ELF-1 (cell line): ENCODE data around the gene SLC25A24.
A peak's percentile ranks its signal among the peaks of the same experiment; 100 is the strongest.
"Not testable (repeated sequence)": the region's sequence is repeated elsewhere in the genome, so short reads cannot be mapped to it uniquely, and the experiment has no call there.

Experiments
- DNase-seq: peaks from one replicate; pipeline ENCODE4 v3.0.0-alpha.2; 2016; ENCODE audit warnings: low read depth, low spot score

Gene SLC25A24

DNA sequence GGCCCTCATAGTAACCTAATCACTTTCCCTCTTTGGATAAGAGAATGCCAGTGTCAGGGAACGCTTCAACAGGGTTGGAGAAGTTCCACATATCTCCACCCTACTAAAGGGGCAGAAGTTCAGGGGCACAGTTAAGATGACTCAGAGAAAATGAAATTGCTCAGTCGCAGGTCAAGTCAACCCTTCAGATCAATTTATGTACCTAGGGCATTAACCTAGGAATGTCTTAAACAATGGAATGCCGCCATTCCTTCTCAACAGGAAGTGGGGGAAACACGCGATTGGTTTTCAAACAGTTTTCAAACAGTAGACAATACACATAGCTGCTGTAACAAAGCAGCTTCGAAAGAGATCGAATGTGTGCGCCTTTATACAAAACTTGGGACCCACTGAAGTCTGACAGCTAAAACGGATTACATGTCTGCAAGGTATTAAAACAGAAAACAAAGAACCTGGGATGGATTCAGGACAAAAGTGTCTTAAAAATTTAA, 897 bp downstream of the SLC25A24 start:
- peak; percentile 37 for DNase-seq

DNA sequence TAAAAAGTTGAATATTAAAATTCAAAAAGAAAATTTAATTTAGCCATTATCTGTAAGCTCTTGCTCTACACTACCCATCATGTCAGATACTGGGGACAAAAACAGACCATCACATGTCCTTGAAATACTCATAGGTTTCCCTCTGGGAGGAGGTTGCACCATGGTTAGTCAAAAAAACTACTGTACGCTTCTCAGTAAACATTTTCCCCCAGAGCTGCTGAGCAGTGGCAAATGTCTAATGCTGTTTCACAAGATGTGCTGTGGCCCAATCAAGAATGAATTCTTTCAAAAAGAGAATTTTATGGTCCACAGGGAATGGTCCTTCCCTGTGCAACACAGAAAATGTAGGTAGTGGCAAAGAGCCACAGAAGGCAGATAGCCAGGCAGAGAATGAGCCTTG, 6.1 kb downstream of the SLC25A24 start:
- DNase-seq: no peak

DNA sequence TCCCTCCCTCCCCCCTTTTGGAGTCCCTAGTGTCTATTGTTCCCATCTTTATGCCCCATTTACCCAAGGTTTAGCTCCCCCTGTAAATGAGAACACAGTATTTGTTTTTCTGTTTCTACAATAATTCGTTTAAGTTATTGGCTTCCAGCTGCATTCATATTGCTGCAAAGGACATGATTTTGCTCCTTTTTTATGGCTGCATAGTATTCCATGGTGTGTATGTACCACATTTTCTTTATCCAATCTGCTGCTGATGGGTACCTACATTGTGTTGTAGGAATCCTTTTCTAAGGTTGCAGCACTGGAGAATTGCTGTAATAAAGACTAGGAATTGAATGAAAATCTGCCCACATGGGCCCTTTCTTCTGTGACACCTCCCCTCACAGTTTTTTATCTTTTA, 6.8 kb downstream of the SLC25A24 start:
- no peak for DNase-seq

DNA sequence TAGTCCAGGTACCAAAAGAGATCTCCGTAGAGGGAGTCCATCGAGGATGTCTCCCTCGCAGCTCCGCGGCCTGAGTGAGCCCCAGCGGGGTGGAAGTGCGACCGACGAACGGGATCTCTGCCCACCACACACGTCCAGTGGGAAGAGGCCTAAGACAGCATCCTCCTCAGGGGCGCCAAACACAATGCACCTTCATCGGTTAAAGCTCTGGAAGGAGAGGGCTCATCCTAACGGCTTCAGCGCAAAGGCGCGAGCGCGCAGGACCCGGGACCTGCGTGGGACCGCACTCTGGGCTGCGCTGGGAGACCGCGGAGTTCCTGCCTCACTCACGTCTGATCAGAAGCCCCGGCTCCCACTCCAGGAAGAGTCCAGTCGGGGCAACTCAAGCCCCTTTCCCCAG, 7.6 kb downstream of the SLC25A24 start:
- no peak for DNase-seq

DNA sequence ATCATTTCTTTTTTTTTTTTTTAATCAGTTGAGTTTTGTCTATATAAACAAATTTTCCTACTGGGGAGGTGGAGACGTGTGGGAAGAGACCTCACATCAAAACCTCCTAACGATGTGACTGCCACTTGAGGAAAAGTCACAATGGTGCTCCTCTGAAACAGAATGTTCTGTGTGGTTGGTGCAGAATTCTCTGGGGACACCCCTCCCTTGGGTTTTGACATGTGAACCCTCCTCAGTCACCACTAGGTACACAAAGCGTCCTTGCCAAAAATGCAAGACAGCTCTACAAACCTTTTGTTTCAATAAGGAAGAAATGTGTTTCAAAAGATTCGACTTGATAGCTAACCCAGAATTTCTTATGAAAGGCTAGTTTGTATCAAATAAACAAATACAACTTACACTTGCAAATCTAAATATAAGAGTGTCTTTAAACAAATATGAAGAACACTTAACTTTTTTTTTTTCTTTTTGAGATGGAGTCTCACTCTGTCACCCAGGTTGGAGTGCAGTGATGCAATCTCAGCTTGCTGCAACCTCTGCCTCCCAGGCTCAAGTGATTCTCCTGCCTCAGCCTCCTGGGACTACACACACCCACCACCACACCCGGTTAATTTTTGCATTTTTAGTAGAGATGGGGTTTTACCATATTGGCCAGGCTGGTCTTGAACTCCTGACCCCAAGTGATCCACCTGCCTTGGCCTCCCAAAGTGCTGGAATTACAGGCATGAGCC, 9.3 kb downstream of the SLC25A24 start:
- no peak for DNase-seq

DNA sequence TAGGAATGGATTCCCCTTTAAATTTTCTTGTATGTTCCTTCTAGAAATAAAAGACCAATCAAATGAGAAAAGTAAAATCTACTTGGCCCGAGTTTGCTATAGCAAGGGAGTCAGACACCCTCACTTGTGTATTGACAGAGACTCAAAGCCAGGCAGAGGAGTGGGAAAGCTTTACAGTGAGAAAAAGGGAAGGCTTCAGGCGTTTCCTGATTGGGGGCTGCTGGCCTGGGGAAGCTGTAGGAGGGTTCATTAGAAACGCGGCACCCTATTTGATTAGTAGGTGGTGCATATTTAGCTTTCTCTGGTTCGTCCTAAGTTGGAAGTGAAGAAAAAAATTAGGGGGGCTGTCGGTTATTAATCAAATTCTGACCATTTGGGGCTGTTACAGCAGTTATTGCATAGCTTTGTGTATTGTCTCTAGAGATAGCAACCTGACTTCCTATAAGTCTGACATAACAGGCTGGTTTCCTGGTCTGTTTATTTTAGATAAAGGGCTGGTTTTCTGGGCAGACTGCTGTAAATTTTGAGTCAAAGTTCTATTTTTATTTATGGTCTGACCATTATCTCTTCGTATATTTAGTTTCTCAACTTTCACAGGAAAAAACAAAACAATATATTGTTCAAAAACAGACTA, 10.0 kb downstream of the SLC25A24 start:
- peak; percentile 2 for DNase-seq

DNA sequence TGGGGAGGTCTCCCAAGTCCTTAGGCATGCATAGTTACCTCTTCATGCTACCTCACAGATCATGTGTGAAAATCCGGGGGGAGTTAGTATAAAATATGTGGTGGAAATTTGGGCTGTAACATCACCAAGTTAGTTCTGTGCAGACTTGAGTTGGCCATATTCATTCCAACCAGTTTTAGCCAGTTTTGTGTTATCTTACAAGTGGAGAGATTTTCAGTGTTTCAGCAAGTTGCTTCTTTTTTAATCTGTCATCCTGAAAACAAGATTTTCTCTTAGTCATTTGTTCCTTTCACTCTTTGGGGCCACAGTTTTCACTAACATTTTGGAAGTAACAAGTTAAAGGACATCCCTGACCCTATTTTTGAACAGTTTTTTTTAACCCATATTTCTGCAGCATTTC, 11.3 kb downstream of the SLC25A24 start:
- DNase-seq: no peak

DNA sequence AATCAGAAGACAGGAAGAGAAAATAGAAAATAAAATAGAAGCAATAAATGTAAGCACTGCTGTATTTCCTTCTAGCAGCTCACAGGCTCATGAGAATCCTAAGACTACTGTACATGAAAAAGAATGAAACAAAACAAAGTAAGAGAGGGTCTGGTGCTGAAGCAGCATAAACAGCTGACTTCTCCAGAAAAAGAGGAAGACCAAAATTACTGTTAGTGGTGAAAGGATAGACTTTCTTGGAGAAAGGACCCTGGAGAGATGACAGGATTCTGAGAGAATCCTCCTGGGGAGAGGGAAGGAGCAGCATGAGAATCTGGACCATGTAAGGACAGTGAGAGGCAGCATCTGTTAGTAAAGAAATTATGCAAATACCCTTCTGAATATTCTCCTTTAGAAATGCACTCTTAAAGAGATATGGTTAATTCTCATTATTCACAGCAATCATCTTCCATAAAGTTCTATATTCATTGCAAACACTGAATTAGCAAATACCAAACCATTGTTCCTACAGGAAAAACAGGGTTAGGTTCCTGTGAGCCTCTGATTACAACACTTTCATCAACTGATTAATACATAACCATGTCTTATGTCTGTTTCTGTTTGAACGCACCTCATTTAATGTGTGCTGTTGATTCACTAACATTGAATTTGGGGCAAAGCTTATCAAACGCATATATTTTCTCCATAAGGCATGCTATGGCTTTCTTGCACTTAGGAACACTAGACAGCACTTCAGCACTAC, 17.0 kb downstream of the SLC25A24 start:
- no peak for DNase-seq

DNA sequence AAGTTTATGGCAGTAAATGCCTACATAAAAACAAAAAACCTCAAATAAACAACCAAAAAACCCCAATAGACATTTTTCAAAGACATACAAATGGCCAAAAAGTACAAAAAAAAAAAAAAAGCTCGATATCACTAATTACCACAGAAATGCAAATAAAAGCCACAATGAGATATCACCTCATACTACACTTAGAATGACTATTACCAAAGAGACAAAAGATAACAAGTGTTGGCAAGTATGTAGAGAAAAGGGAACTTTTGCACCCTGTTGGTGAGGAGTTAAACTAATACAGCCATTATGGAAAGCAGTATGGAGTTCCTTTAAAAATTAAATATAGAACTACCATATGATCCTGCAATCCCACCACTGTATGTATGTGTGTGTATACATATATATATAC, 21.1 kb downstream of the SLC25A24 start:
- no peak for DNase-seq

DNA sequence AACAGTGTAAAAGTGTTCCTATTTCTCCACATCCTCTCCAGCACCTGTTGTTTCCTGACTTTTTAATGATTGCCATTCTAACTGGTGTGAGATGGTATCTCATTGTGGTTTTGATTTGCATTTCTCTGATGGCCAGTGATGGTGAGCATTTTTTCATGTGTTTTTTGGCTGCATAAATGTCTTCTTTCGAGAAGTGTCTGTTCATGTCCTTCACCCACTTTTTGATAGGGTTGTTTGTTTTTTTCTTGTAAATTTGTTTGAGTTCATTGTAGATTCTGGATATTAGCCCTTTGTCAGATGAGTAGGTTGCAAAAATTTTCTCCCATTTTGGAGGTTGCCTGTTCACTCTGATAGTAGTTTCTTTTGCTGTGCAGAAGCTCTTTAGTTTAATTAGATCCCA, 37.7 kb downstream of the SLC25A24 start:
- DNase-seq: not testable (repeated sequence)

DNA sequence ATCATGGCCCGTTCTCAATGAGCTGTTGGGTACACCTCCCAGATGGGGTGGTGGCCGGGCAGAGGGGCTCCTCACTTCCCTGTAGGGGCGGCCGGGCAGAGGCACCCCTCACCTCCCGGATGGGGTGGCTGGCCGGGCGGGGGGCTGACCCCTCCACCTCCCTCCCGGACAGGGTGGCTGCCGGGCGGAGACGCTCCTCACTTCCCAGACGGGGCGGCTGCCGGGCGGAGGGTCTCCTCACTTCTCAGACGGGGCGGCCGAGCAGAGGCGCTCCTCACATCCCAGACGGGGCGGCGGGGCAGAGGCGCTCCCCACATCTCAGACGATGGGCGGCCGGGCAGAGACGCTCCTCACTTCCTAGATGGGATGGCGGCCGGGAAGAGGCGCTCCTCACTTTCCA, 40.2 kb downstream of the SLC25A24 start:
- DNase-seq: not testable (repeated sequence)

DNA sequence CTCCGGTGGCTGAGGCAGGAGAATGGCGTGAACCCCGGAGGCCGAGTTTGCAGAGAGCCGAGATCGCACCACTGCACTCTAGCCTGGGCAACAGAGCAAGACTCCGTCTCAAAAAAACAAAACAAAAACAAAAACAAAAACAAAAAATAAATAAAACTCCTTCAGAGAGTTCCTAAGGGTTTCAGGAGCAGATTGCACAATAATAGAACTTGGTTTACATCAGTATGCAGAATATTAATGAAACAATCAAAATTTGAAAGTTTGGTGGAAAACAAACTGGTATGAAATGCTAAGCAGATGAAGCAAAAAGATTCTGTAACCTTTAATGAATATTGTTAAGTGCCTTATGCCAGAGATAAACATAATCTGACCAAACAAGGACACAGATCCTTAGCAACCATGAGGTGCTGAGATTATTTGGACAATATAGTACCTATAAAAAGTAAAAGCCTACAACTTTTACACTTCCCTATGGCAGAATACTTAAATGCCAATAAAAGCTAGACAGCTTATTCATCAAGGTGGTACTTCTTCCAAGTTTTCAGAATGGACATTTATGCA, 41.2 kb downstream of the SLC25A24 start:
- DNase-seq: no peak

DNA sequence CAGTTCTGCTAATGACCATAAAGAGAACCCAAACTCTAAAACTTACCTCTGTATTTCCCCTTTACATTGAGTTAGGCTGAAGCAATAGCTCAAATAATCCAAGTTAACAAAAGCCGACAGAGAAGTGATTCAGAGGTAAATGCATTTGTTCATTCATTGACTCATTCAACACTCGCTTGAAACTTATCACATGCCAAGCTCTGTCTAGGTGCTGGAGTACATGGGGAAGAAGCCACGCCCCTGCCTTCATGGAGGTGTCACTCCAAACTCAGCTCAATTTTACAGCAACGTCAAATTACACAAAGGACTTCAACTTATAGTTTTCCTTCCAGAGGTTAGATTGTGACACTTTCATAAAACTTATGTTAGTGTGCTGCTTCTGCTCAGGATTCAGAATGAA, 45.8 kb downstream of the SLC25A24 start:
- DNase-seq: no peak

DNA sequence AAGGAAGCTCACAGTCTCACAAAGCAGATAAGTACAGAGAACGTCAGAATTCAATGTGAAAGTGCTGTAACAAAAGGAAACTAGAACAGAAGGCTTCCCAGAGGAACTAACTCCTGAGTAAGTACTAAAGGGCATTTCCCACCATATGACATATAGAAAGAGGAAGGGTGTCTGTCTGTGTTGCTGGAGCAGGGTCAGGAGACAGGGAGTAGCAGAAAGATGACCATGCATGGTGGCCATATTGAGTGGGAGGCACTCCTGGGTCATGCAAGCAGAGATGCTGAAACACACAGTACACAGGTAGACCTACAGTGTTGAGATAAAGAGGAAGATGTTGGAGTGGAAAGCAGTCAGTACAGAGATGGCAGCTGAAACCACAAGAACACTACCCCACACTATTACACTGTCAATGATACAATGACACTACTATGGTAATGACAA, 47.3 kb downstream of the SLC25A24 start:
- no peak for DNase-seq

DNA sequence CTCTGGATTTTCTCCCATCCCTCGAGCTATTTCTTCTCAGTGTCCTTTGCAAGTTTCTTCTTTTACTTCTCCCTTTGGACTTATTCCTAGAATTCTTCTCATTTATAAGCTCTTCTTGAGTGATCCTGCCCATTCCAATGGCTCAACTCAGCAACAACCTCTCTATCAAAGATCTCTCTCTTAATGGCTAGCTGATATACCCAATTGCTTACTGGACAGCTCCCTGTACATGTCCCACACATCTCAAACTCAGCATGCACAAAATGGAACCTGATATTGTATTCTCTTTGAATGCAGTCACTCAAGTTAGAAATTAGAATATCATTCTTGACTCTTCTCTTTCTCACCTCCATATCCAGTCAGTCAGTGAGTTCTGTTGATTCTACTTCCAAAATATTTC, 48.6 kb downstream of the SLC25A24 start:
- no peak for DNase-seq

DNA sequence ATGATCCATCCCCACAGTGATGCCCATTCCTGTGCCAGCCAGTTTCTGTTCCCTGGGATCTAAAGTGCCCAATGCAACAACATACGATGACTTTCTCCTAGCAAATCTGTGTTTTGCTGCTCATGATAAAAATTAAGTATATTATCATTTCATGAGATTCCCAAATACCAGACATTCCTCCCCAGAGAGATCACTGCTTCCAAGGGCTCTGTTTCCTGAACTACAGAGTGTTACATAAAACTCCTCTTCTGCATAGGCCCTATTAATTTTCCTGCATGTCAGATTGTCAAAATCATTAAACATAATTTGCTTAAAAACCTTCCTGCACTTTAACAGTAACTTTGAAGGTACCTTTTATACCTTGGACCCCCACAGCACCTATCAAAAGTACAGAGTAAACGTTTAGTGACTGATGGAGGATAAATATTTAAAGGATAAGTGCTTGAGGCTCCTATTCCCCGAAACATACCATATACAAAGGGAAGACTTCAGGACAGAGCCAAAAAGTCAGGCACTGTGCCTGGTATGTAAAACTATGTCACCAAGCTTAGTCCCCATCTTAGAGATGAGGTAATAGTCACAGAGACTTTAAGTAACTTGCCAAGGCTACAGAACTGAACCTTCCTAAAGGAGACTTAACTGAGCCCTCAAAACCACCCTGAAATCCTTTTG, 50.2 kb downstream of the SLC25A24 start:
- DNase-seq: no peak

DNA sequence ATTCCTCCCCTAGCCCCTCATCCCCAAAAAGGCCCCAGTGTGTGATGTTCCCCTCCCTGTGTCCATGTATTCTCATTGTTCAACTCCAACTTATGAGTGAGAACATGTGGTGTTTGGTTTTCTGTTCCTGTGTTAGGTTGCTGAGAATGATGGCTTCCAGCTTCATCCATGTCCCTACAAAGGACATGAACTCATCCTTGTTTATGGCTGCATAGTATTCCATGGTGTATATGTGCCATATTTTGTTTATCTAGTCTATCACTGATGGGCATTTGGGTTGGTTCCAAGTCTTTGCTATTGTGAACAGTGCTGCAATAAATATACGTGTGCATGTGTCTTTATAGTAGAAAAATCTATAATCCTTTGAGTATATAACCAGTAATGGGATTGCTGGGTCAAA, 55.6 kb downstream of the SLC25A24 start:
- DNase-seq: not testable (repeated sequence)

DNA sequence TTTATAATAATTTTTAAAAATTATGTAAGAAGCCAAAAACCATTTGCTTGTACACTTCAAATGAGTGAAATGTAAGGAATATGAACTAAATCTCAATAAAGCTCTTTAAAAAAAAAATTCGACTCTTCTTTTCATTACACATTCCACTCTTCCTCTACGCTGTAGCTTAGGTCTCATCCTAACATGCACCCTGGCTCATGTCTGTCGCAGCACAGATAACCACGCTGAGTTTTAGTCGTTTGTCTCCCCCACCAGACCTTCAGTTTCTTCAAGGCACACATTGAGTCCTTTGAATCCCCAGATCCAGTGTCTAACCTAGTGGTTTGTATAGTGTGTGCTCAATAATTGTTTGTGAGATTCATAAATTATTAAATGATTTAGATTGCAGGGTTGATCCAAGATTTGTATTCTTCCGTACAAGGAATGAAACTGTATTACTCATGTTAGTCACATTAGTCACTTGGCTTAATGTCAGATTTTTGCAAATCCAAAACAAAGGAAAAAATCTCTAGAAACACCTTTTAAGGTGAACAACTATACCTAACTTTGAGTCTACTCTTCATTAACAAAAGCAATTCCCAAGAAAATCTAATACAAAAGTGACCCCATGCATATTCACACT, 57.3 kb downstream of the SLC25A24 start:
- no peak for DNase-seq

DNA sequence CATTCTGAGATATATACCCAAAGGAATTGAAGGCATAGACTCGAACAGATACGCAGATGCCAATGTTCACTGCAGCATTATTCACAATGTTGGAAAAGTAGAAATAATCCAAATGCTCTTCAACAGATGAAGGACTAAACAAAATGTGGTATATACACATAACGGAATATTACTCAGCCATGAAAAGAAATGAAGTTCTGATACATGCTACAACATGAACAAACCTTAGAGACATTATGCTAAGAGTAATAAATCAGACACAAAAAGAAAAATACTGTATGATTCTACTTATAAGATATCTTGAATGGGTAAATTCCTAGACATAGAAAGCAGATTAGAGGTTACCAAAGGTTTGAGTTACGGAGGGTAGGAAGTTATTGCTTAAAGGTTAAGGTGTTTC, 57.9 kb downstream of the SLC25A24 start:
- DNase-seq: no peak

DNA sequence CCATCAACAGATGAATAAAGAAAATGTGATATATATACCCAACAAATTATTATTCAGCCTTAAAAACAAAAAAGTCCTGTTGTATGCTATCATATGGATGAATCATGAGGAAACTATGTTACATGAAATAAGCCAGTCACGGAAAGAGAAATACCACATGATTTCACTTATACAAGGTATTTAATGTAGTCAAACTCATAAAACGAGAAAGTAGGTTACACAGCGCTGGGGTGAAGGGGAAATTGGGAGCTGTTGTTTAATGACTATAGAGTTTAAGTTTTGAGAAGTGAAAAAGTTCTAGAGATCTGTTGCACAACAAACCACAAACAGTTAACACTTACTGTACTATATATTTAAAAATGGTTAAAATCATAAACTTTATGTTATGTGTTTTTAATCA, 58.5 kb downstream of the SLC25A24 start:
- no peak for DNase-seq

DNA sequence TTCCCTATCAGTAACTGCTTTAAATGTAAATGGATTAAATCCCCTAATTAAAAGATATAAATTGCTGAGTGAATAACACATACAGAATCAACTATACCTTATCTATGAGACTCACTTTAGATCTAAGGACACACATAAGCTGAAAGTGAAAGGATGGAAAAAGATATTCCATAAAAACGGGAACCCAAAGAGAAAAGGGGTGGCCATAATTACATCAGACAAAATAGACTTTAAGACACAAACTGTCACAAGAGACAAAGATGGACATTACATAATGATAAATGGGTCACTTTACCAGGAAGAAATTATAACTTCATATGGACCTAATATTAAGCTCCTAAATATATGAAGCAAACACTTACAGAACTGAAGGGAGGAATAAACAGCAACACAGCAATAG, 59.2 kb downstream of the SLC25A24 start:
- no peak for DNase-seq
